Measurements from ENCODE around the gene DSP. TPM values are rescaled to one million over a fixed set of nuclear protein-coding genes. Genes with fewer than 3 reads are reported as not detected.

Gene DSP
- total and polyA plus RNA-seq, 10 donors, result 0.72 to 27.6 (median 15.0) TPM

DNA sequence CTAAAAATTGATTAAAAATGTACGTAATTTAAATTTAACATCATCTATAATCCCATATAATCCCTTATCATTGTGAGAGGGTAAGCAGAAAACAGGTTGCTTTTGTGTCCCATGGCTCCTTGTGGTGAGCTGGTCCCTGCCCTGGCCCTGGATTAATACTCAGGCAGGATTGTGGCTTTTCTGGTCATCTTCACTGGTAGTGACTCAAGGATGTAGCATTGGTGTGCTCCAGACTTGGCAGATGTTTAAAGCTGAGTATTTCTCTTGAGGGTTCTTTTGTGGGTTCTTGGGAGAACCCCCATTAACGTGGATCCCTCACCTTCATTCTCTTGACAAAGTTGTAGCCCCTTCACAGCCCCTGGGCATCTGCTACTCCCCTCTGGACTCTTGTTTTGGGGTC is 87.8 kb downstream of the DSP start:
- Histone ChIP-seq H3K27ac (no peak overlapping the region), H3K4me3 (no peak overlapping the region), H3K4me1 (no peaks in the 10 kb centered on the region), H3K9me3 (no peaks in the 10 kb centered on the region), H3K36me3 (no peaks in the 10 kb centered on the region), H3K27me3 (replicated peaks in 1 of 7) (no peaks in the 10 kb centered on the region)
- intact Hi-C loops (cut with DNase I; ENCODE audit: low total_unique reads), result no loop called here
- TF ChIP-seq POLR2A (IDR thresholded peaks at IDR 0.05) (no peak), POLR2AphosphoS5 (IDR thresholded peaks at IDR 0.05) (no peak)
- TF ChIP-seq, protein P1, sequence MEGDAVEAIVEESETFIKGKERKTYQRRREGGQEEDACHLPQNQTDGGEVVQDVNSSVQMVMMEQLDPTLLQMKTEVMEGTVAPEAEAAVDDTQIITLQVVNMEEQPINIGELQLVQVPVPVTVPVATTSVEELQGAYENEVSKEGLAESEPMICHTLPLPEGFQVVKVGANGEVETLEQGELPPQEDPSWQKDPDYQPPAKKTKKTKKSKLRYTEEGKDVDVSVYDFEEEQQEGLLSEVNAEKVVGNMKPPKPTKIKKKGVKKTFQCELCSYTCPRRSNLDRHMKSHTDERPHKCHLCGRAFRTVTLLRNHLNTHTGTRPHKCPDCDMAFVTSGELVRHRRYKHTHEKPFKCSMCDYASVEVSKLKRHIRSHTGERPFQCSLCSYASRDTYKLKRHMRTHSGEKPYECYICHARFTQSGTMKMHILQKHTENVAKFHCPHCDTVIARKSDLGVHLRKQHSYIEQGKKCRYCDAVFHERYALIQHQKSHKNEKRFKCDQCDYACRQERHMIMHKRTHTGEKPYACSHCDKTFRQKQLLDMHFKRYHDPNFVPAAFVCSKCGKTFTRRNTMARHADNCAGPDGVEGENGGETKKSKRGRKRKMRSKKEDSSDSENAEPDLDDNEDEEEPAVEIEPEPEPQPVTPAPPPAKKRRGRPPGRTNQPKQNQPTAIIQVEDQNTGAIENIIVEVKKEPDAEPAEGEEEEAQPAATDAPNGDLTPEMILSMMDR (IDR thresholded peaks at IDR 0.05 in 8 of 11, conservative IDR thresholded peaks at IDR 0.05 in 3 of 11), result no peak
- DNase-seq, result no peak
- WGBS, 5 donors, result 45 to 80% (median 56%) methylated on average over 2 of the region's 2 CpGs

DNA sequence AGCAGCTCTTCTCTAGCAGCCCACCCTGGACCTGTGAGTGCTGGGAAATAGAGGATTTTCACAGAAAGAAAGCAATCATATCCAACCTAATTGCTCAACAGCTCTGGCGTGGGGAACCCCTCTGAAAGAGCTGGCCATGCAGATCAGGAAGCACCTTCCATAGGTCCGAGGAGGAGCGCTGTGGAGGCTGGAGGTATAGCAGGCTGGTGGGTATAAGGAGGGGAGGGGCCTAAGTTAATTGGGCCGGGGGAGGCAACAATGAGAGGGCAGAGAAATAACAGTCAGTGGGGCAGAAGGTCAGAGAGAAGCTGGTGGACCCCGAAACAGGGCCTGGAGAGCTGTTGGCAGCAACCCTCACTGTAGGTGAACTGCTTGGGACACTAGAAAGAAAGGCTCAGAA is 89.3 kb downstream of the DSP start:
- H3K4me3 ChIP-seq, result no peak overlapping the region
- no peak overlapping the region for H3K27ac ChIP-seq
- H3K4me1 ChIP-seq, result no peaks in the 10 kb centered on the region
- TF ChIP-seq POLR2AphosphoS5 (IDR thresholded peaks at IDR 0.05), result no peak
- TF ChIP-seq, protein P1 (IDR thresholded peaks at IDR 0.05 in 8 of 11, conservative IDR thresholded peaks at IDR 0.05 in 3 of 11), result no peak
- no peak for TF ChIP-seq POLR2A (IDR thresholded peaks at IDR 0.05)
- no peaks in the 10 kb centered on the region for H3K36me3 ChIP-seq
- H3K27me3 ChIP-seq (replicated peaks in 1 of 7), result no peaks in the 10 kb centered on the region
- no peaks in the 10 kb centered on the region for H3K9me3 ChIP-seq
- WGBS, 5 donors, result 72 to 83% (median 77%) methylated on average over 5 of the region's 5 CpGs
- no peak for DNase-seq
- intact Hi-C loops (cut with DNase I; ENCODE audit: low total_unique reads), result no loop called here

DNA sequence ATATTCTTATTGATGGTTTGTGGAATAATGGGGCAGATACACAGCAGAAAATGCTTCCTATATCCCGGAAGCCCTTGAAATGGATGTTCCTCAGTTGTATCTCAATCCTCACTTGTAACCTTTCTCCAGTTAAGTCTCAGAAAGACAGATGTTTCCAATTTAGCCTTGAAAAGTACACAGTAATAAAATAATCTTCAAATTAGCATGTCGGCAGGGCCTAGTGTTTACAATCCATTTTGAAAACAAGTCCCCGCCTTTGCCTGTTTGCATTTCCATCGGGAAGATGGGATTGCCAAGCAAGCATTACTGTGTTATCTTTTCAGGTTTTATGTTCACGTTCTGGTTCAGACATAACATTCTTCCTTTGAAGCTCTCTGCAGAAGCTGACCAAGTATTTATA is 90.0 kb downstream of the DSP start:
- no peak for DNase-seq
- H3K27me3 ChIP-seq (replicated peaks in 1 of 7), result no peaks in the 10 kb centered on the region
- H3K36me3 ChIP-seq, result no peaks in the 10 kb centered on the region
- intact Hi-C loops (cut with DNase I; ENCODE audit: low total_unique reads), result no loop called here
- no peak overlapping the region for H3K4me3 ChIP-seq
- H3K27ac ChIP-seq, result no peak overlapping the region
- H3K9me3 ChIP-seq, result no peaks in the 10 kb centered on the region
- H3K4me1 ChIP-seq, result no peaks in the 10 kb centered on the region
- TF ChIP-seq POLR2AphosphoS5 (IDR thresholded peaks at IDR 0.05) (no peak), POLR2A (IDR thresholded peaks at IDR 0.05) (no peak)
- TF ChIP-seq, protein P1 (IDR thresholded peaks at IDR 0.05 in 8 of 11, conservative IDR thresholded peaks at IDR 0.05 in 3 of 11), result no peak
- WGBS, 5 donors, result 86 to 92% (median 89%) methylated on average over 5 of the region's 5 CpGs

DNA sequence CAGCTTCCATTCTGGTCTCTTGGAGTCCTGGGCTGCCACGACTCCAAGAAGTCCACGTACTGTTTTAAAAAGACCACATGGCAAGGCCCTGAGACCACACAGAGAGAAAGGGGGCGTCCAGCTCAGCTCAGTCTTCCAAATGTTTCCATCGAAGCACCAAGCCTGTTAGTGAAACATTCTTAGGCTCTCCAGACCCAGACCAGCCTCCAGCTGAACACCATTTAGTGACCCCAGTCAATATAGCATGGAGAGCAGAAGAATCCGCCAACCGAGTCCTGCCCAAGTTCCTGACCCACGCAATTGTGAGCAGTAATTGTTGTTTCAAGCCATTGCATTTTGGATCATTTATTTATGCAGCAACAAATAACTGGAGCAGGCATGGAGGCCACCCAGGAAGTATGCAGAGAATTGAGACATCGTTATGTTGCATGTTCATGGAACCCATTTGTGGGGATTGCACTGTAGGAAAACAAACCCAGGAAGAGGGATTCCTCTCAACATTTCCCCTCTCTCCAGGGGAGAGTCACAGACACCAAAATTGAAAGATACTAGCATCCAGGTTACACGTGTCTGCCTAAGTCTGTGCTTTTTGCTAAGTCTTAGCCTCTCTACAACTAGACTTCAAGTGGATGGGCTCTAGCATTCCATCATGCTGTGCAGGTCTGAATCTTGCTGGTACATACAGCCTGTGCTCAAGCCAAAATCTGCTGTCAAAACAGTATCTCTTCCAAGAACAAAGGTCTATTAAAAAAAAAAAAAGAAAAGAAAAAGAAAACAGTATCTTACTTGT is 91.2 kb downstream of the DSP start:
- H3K4me1 ChIP-seq, result no peaks in the 10 kb centered on the region
- DNase-seq, result no peak
- no peaks in the 10 kb centered on the region for H3K9me3 ChIP-seq
- intact Hi-C loops (cut with DNase I; ENCODE audit: low total_unique reads), result no loop called here
- no peak overlapping the region for H3K4me3 ChIP-seq
- TF ChIP-seq, protein P1 (IDR thresholded peaks at IDR 0.05 in 8 of 11, conservative IDR thresholded peaks at IDR 0.05 in 3 of 11), result no peak
- TF ChIP-seq POLR2A (IDR thresholded peaks at IDR 0.05) (no peak), POLR2AphosphoS5 (IDR thresholded peaks at IDR 0.05) (no peak)
- WGBS, 5 donors, result 75 to 93% (median 84%) methylated on average over 9 of the region's 9 CpGs
- H3K36me3 ChIP-seq, result no peaks in the 10 kb centered on the region
- H3K27ac ChIP-seq, result no peak overlapping the region
- no peaks in the 10 kb centered on the region for H3K27me3 ChIP-seq (replicated peaks in 1 of 7)

Data from spleen (tissue), 11 donors.